Prostate gland (tissue), 2 donors: Measurements from ENCODE around the gene TCF7L2.

Experiments used
- CTCF ChIP-seq, 4 experiments: fragments of 200-600 bp in 2 of 4; fragments of 450-650 bp in 2 of 4; sonication (generic) in 2 of 4; IDR thresholded peaks; 1 replicate in 3 of 4; 2 replicates in 1 of 4; pipeline ENCODE4 v1.5.1; 2016 to 2019; ENCODE audit warnings: antibody characterized with exemption in 4 of 4, mild to moderate bottlenecking in 2 of 4, moderate library complexity in 2 of 4
- POLR2A ChIP-seq: fragments of 450-650 bp; IDR thresholded peaks from one replicate; pipeline ENCODE4 v1.6.1; 2016; ENCODE audit warnings: antibody characterized with exemption, mild to moderate bottlenecking

- no peak for TF ChIP-seq CTCF (IDR thresholded peaks at IDR 0.05)
- no peak for TF ChIP-seq POLR2A
Measured at GRCh38 chr10:113063043-113063967, 113.3 kb downstream of the TCF7L2 start.
